ENCODE measurements around the gene MRPS15.

The MRPS15 gene

GRCh38 chr1:36463463-36463802 lies 751 bp downstream of the MRPS15 start:
- DNase-seq, result no peak
- TF ChIP-seq CTCF (IDR thresholded peaks at IDR 0.05), result no peak
- H3K4me1 ChIP-seq, result peaks cover 0 to 20% (median 14%) of the 10 kb centered on the region in 4 donors
- no peaks in the 10 kb centered on the region for H3K27me3 ChIP-seq
- H3K4me3 ChIP-seq, result peak overlapping the region; percentile 85 to 91
- peaks cover 23 to 39% (median 27%) of the 10 kb centered on the region in 3 donors for H3K36me3 ChIP-seq
- intact Hi-C loops (cut with DNase I; ENCODE audit: low total_unique reads), result no loop called here
- no peaks in the 10 kb centered on the region for H3K9me3 ChIP-seq
- peak overlapping the region; percentile 92 to 97 for H3K27ac ChIP-seq

GRCh38 chr1:36458910-36459309 lies 5.3 kb downstream of the MRPS15 start:
- no peak overlapping the region for H3K4me3 ChIP-seq
- no peak for TF ChIP-seq CTCF (IDR thresholded peaks at IDR 0.05)
- H3K4me1 ChIP-seq, result peaks cover 0 to 15% (median 14%) of the 10 kb centered on the region in 4 donors
- H3K36me3 ChIP-seq, result peaks cover 51 to 84% (median 55%) of the 10 kb centered on the region in 3 donors
- no peaks in the 10 kb centered on the region for H3K27me3 ChIP-seq
- H3K9me3 ChIP-seq, result no peaks in the 10 kb centered on the region
- DNase-seq, result no peak
- intact Hi-C loops (cut with DNase I; ENCODE audit: low total_unique reads), result no loop called here
- no peak overlapping the region for H3K27ac ChIP-seq

- H3K36me3 ChIP-seq, result peaks cover 51 to 84% (median 55%) of the 10 kb centered on the region in 3 donors
- no peak for TF ChIP-seq CTCF (IDR thresholded peaks at IDR 0.05)
- no peaks in the 10 kb centered on the region for H3K27me3 ChIP-seq
- intact Hi-C loops (cut with DNase I; ENCODE audit: low total_unique reads), result no loop called here
- no peak overlapping the region for H3K4me3 ChIP-seq
- DNase-seq, result peak in 1 of 2 donors; percentile 51
- H3K9me3 ChIP-seq, result no peaks in the 10 kb centered on the region
- no peak overlapping the region for H3K27ac ChIP-seq
- peaks cover 0 to 5% (median 3%) of the 10 kb centered on the region in 4 donors for H3K4me1 ChIP-seq
These were observed 6.5 kb downstream of the MRPS15 start for GRCh38 chr1:36457691-36458090.

- Histone ChIP-seq H3K9me3 (no peaks in the 10 kb centered on the region), H3K36me3 (peaks cover 51 to 75% (median 54%) of the 10 kb centered on the region in 3 donors), H3K4me1 (no peaks in the 10 kb centered on the region), H3K4me3 (no peak overlapping the region), H3K27me3 (no peaks in the 10 kb centered on the region), H3K27ac (no peak overlapping the region)
- no peak for TF ChIP-seq CTCF (IDR thresholded peaks at IDR 0.05)
- DNase-seq, result no peak
- intact Hi-C loops (cut with DNase I; ENCODE audit: low total_unique reads), result no loop called here
These were observed 7.7 kb downstream of the MRPS15 start for GRCh38 chr1:36456391-36456928.

- no peak for DNase-seq
- intact Hi-C loops (cut with DNase I; ENCODE audit: low total_unique reads), result no loop called here
These were observed 8.8 kb downstream of the MRPS15 start for GRCh38 chr1:36455386-36455785.

More at GRCh38 chr1:36455386-36455785, 8.8 kb downstream of the MRPS15 start:
- Histone ChIP-seq H3K27me3 (no peaks in the 10 kb centered on the region), H3K36me3 (peaks cover 42 to 64% (median 44%) of the 10 kb centered on the region in 3 donors), H3K27ac (no peak overlapping the region), H3K9me3 (no peaks in the 10 kb centered on the region), H3K4me1 (peaks cover 0 to 6% (median 2%) of the 10 kb centered on the region in 4 donors), H3K4me3 (no peak overlapping the region)
- TF ChIP-seq CTCF (IDR thresholded peaks at IDR 0.05), result no peak
